ENCODE measurements around the gene TTC27.
"Not testable (repeated sequence)": the region's sequence is repeated elsewhere in the genome, so short reads cannot be mapped to it uniquely, and the experiment has no call there.

- TF ChIP-seq CTCF (conservative IDR thresholded peaks at IDR 0.05; ENCODE audit: low read length); EZH2phosphoT487 (IDR thresholded peaks at IDR 0.05; ENCODE audit: borderline replicate concordance, low read depth, low read length): not testable (repeated sequence)
Measured at GRCh38 chr2:32726678-32727077, 98.8 kb downstream of the TTC27 start.

Measured in OCI-LY7 (cell line).